ENCODE measurements around the gene DHX34.

- no peak for TF ChIP-seq CTCF (IDR thresholded peaks at IDR 0.05; ENCODE audit: low read length)
- TF ChIP-seq EZH2 (IDR thresholded peaks at IDR 0.05; ENCODE audit: borderline replicate concordance, low read length), result no peak
Measured at GRCh38 chr19:47415953-47416642, 67.0 kb downstream of the DHX34 start.

Data from OCI-LY1 (cell line).